ENCODE measurements around the gene RIMKLB.

DNA sequence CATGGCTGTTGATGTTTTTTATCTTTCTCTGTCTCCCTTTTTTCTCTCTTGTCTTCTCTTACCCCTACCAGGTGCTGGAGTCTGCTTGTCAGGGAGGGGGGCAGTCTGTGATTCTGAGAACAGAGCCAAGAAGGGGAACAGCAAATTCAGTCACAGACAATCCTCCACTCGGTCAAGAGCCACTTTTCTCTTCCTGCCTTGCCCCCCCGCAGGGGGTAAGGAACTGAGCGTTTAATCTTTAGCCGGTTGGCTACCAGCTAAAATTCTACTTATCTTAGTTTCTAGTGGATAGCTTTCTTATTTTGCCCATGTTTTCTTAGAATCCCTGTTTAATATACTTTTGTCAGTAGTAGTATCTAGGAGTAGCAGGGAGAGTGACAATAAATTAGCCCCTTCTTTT, 1.9 kb downstream of the RIMKLB start:
- TF ChIP-seq, protein P1, sequence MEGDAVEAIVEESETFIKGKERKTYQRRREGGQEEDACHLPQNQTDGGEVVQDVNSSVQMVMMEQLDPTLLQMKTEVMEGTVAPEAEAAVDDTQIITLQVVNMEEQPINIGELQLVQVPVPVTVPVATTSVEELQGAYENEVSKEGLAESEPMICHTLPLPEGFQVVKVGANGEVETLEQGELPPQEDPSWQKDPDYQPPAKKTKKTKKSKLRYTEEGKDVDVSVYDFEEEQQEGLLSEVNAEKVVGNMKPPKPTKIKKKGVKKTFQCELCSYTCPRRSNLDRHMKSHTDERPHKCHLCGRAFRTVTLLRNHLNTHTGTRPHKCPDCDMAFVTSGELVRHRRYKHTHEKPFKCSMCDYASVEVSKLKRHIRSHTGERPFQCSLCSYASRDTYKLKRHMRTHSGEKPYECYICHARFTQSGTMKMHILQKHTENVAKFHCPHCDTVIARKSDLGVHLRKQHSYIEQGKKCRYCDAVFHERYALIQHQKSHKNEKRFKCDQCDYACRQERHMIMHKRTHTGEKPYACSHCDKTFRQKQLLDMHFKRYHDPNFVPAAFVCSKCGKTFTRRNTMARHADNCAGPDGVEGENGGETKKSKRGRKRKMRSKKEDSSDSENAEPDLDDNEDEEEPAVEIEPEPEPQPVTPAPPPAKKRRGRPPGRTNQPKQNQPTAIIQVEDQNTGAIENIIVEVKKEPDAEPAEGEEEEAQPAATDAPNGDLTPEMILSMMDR (IDR thresholded peaks at IDR 0.05; ENCODE audit: insufficient read depth, low read length), result no peak
- TF ChIP-seq POLR2AphosphoS5 (IDR thresholded peaks at IDR 0.05; ENCODE audit: low read depth), result no peak

All from HL-60 (cell line).